ENCODE data around the gene NQO2. TPM values are rescaled to one million over a fixed set of nuclear protein-coding genes. Genes with fewer than 3 reads are reported as not detected.

The NQO2 gene, protein sequence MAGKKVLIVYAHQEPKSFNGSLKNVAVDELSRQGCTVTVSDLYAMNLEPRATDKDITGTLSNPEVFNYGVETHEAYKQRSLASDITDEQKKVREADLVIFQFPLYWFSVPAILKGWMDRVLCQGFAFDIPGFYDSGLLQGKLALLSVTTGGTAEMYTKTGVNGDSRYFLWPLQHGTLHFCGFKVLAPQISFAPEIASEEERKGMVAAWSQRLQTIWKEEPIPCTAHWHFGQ
- total RNA-seq: 10 to 100 TPM; 25.1 to 29.3 TPM

DNA sequence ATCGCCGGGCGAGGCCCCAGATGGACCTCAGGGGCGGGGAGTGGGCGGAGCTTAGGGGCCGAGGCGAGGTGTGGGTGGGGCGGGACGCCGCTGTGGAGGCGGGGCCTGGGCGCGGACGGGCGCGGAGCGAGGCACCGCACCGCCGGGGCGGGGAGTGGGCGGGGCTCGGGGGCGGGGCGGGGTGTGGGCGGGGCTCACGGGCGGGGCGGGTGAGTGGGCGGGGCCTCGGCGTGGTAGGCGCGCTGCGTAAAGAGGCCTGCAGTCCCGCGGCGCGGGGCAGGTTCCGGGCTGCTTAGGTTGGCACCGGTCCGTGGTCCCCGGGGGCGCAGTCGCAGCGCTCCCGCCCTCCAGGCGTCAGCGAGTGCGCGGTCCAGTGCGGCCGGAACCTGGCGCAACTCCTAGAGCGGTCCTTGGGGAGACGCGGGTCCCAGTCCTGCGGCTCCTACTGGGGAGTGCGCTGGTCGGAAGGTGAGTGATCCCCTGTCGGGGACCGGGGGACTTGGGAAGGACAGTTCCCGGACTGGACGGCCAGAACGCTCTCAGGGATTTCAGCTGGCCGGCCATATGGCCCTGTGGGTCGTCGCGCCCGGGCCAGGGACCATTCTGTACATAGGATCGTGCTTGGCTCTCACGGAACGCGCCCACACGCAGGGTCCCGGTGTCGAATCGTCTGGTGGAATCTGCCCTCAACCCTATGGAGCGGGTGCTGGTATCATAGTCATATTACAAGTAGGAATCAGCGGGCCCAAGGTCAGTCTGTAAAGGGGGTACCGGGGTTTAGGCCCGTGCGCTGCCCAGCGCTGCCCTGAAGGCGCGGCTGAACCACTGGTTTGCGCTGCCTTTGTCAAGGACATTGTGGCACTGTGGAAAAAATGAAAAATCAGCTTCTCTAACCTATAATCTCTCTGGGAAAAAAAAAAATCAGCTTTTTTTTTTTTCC is at the start of gene NQO2:
Gene NQO2 (plus strand): TSS at position 277 of the 940 bp plus-strand sequence. CDS start 6,659 bp downstream, outside the sequence.
- Mint-ChIP-seq H3K27ac (peak within 1 kb of the TSS; percentile 87), H3K27me3 (no peaks in the 10 kb centered on the region), H3K9me3 (no peaks in the 10 kb centered on the region), H3K36me3 (ENCODE audit: low read depth) (peaks cover 23% of the 10 kb centered on the region), H3K4me1 (peaks cover 15% of the 10 kb centered on the region), H3K4me3 (peak within 1 kb of the TSS; percentile 91)
- peak; percentile 79 for ATAC-seq (replicated peaks)

DNA sequence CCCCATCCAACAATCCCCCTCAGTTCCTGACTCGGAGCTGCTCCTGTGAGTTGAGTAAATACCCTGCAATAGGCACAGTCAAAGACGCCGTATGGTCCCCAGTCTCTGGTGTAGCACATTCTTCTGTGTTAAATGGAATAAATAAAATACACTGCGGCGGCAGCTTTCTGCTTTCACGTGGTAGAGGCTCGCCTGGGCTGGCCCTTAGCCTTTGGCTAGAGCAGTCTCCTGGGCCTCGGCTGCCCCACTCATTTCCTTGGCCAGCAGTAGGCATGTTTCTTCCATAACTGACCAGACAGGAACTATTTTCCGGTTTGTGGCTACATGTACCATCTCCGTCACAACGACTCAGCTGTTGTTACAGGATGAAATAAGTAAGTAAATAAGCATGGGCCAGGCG is 49.0 kb upstream of the NQO2 start:
- H3K27me3 Mint-ChIP-seq: peaks cover 3% of the 10 kb centered on the region
- no peaks in the 10 kb centered on the region for H3K4me1 Mint-ChIP-seq
- no peaks in the 10 kb centered on the region for H3K9me3 Mint-ChIP-seq
- no peak overlapping the region for H3K27ac Mint-ChIP-seq
- ATAC-seq (replicated peaks): no peak
- H3K4me3 Mint-ChIP-seq: no peak overlapping the region
- no peaks in the 10 kb centered on the region for H3K36me3 Mint-ChIP-seq (ENCODE audit: low read depth)

DNA sequence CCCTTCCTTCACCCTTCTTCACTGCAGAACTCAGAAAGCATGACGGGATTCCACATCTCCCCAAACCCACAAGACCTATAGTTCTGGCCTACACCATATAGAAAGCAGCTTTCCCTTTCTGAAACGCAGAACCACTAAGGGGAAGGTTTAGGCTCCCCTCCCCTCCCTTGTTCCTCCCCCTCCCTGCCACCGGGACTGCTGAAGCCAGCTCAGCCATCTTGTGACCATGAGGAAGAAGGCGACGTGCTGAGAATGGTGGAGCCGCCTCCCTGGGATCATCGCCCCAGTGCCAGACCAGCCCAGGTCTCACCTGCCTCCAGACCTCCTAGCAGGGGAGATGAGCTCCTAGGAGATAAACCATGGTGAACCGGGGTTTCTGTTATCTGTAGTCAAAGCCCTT is 48.0 kb upstream of the NQO2 start:
- Mint-ChIP-seq H3K27ac (peak overlapping the region; percentile 87), H3K9me3 (no peaks in the 10 kb centered on the region), H3K36me3 (ENCODE audit: low read depth) (no peaks in the 10 kb centered on the region), H3K27me3 (peaks cover 3% of the 10 kb centered on the region), H3K4me1 (no peaks in the 10 kb centered on the region), H3K4me3 (peak overlapping the region; percentile 76)
- ATAC-seq (replicated peaks): no peak

DNA sequence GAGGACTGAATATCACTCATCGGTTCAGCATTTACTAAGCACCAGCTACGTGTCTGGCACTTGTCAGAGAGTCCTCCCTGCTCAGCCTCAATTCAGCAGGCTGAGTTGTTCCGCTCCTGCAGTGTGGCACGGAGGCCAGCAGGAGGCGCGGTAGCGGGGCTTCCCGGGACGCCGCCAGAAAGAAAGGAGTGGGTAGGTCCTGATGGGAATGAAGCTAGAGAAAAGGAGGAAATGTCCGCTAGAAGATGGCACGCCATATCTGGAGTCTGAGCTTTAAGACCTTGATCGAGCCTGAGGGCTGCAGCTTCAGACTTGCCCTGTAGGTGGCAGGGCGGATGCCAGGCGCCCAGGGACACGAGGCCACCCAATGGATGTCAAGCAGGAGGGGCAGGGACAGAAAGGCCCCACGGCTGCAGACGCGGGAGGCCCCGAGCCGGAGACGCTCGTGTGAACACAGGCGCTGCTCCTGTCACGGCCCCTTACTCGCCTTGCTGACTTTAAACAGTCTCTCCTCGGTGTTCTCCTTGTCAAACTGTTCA is 47.1 kb upstream of the NQO2 start:
- Mint-ChIP-seq H3K4me1 (no peaks in the 10 kb centered on the region), H3K36me3 (ENCODE audit: low read depth) (no peaks in the 10 kb centered on the region), H3K27ac (peak overlapping the region; percentile 87), H3K4me3 (peak overlapping the region; percentile 76), H3K9me3 (no peaks in the 10 kb centered on the region), H3K27me3 (no peaks in the 10 kb centered on the region)
- ATAC-seq (replicated peaks): peak; percentile 99

DNA sequence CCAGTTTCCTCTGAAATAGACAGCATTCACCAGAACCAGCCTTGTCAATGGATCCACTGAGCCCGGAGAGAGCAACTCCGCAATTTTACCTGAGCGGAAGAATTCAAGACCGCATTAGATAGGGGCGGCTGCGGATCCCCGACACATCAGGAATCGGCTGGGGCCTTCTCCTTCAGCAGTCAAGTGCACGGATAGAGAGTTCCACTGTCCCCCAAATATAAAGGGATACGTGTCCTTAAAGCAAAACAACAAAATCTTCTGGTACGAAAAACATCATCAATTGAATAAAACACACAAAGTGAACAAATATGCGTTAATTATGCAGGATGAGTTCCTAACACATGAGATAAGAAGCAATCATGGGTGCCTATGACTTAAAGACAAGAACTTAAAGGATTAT is 46.6 kb upstream of the NQO2 start:
- Mint-ChIP-seq H3K27ac (peak overlapping the region; percentile 87), H3K36me3 (ENCODE audit: low read depth) (no peaks in the 10 kb centered on the region), H3K27me3 (no peaks in the 10 kb centered on the region), H3K4me1 (no peaks in the 10 kb centered on the region), H3K9me3 (no peaks in the 10 kb centered on the region), H3K4me3 (peak overlapping the region; percentile 76)
- ATAC-seq (replicated peaks): no peak

DNA sequence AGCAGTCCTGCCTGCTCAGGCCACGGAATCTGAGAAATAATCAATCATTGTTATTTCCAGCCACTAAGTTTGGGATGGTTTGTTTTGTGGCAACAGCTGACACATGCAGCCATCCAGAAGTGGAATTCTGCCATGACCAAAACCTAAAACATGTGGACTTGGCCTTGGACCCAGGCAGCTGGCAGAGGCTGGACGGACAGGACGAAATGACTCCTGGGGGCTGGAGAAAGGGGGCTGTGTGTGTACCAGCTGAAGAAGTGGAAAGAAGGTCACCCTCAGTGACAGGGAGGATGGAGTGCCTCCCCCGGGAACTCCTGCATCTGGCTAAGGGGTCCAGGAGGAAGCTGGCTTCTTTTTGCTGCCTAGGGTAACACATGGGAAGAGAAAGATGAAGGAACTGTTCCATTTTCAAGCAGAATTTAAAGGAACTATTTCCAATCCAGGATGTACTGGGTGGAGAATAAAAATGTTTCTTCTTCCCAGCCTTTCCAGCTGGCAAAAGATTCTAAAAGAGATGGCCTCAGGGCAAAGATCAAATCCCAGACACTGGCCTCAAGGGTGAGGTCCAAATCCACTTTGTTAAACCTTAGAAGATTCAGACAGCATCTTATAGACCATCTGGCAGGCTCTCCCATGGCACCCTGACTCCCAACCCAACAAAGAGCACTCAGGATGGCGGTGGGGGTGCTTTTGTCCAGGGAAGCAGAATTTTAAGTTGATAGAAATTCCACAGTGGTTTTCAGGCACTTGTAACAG is 42.6 kb upstream of the NQO2 start:
- Mint-ChIP-seq H3K4me1 (no peaks in the 10 kb centered on the region), H3K27ac (no peak overlapping the region), H3K9me3 (no peaks in the 10 kb centered on the region), H3K27me3 (no peaks in the 10 kb centered on the region), H3K36me3 (ENCODE audit: low read depth) (no peaks in the 10 kb centered on the region), H3K4me3 (no peak overlapping the region)
- no peak for ATAC-seq (replicated peaks)

DNA sequence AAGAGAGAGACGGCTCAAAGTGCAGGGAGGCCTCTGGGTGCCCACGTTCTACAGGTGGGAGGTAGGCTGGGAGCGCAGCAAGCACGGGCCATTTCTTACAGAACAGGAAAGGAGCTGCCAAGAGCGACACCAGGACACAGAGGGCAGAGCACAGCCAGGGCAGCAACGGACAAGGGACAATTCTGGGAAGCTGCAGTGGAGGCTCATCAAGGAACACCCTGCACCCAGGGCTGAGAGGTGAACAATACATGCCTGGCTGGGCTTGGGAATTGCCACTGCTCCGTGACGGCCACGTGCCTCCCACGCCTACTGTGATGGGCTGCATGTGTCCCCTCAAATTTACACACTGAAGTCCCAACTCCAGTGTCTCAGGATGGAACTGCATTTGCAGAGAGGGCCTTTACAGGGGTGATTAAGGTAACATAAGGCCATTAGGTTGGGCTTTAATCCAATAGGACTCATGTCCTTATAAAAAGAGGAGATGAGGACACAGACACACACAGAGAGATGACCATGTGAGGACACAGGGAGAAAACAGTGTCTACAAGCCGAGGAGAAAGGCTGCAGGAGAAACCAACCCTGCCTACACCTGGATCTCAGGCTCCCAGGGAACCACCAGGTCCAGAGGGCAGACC is 41.9 kb upstream of the NQO2 start:
- H3K36me3 Mint-ChIP-seq (ENCODE audit: low read depth): no peaks in the 10 kb centered on the region
- H3K4me3 Mint-ChIP-seq: no peak overlapping the region
- no peaks in the 10 kb centered on the region for H3K9me3 Mint-ChIP-seq
- no peak overlapping the region for H3K27ac Mint-ChIP-seq
- no peaks in the 10 kb centered on the region for H3K4me1 Mint-ChIP-seq
- no peak for ATAC-seq (replicated peaks)
- no peaks in the 10 kb centered on the region for H3K27me3 Mint-ChIP-seq

DNA sequence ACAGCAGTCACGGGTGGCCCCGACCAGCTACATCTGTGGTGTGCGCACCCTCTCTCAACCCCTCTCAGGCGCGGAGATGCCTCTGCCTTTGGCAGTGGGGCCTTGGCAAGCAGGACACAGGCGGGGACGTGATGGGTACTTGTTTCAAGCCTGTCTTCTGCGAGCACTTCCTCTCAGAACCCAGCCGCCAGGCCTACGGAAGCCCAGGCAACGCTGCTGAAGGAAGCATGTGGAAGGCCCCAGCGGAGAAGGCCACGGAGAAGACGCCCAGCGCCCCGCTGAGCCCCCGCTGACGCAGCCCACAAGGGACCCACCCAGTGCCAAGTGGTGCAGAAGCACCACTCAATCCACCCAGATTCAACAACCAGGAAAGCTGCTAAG is 41.4 kb upstream of the NQO2 start:
- Mint-ChIP-seq H3K27me3 (no peaks in the 10 kb centered on the region), H3K27ac (no peak overlapping the region), H3K9me3 (no peaks in the 10 kb centered on the region), H3K36me3 (ENCODE audit: low read depth) (no peaks in the 10 kb centered on the region), H3K4me1 (no peaks in the 10 kb centered on the region), H3K4me3 (no peak overlapping the region)
- no peak for ATAC-seq (replicated peaks)

DNA sequence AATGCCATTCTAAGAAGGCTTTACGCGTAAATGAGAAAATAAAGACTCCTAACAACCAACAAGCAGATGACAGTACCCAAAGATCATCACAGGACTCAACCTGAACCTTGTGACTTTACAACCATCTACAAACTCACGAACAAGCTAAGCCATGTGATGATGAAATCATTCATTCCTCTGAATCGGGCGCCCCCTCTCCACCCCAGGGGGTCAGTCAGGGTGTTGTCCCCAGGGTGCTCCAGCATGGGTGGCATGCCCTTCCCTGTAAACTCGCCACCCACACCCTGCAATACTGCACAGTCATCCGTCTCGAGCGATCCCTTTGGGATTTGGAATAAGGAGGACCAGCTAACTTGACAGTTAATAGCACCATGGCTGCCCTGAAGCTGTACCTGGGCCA is 40.9 kb upstream of the NQO2 start:
- H3K9me3 Mint-ChIP-seq: no peaks in the 10 kb centered on the region
- H3K4me3 Mint-ChIP-seq: no peak overlapping the region

DNA sequence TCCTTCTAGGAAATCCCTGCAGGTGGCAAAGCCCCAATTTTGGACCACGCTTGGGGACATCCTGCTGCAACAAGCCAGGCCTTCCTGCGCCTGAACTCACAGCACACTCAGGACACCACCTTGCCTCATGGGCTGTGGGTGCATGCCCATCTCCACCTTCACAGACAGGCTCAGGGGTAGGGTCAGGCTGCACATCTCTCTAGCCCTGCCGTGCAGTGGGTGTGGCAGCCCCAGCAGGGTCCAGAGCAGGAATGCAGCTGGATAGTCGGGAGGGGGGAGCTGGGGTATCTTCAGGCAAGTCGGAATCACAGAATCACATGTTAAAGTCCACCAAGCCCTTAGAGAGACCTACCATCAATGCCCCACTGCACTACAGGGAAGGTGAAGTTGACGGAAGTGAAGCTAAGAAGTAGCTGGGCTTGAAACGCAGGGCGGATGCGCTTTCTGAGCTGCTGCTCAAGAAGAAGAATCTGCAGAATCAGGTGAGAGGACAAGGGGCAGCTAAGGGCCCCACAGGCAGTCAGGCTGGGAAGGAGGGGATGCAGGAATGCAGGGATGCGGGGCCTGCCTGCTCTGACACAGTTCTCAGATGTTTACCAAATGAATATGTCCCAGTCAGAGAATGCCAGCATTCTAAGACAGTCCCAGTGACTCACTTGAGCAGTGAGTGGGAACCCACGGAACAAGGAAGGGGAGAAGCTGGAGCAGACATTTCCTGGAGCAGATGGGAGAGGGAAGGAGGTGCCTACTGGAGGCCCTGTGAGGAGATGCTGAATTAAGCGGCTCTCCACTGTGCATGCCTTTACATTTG is 39.6 kb upstream of the NQO2 start:
- ATAC-seq (replicated peaks): no peak
- Mint-ChIP-seq H3K27me3 (no peaks in the 10 kb centered on the region), H3K9me3 (no peaks in the 10 kb centered on the region), H3K27ac (no peak overlapping the region), H3K4me1 (no peaks in the 10 kb centered on the region), H3K36me3 (ENCODE audit: low read depth) (no peaks in the 10 kb centered on the region), H3K4me3 (no peak overlapping the region)

More for the DNA sequence above, 40.9 kb upstream of the NQO2 start:
- Mint-ChIP-seq H3K4me1 (no peaks in the 10 kb centered on the region), H3K27ac (no peak overlapping the region), H3K27me3 (no peaks in the 10 kb centered on the region), H3K36me3 (ENCODE audit: low read depth) (no peaks in the 10 kb centered on the region)
- no peak for ATAC-seq (replicated peaks)

DNA sequence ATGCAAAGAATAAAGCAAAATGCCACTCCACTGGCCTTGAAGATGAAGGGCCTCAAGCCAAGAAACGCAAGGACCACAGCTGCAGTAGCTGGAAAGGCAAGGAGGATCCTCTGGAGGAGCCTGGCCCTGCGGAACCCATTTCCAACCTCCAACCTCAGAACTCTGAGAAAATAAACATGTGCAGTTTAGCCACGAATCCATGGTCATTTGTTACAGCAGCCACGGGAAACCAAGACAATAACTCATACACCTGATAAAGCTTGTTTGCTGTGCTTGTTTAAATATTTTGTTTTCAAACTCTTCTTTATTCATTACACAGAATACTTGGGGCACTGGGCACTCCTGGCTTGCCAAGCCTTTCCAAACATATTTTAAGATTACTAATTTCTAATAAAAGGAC is 38.8 kb upstream of the NQO2 start:
- no peaks in the 10 kb centered on the region for H3K27me3 Mint-ChIP-seq
- ATAC-seq (replicated peaks): no peak
- no peaks in the 10 kb centered on the region for H3K36me3 Mint-ChIP-seq (ENCODE audit: low read depth)
- no peak overlapping the region for H3K27ac Mint-ChIP-seq
- no peaks in the 10 kb centered on the region for H3K4me1 Mint-ChIP-seq
- H3K9me3 Mint-ChIP-seq: no peaks in the 10 kb centered on the region
- no peak overlapping the region for H3K4me3 Mint-ChIP-seq

DNA sequence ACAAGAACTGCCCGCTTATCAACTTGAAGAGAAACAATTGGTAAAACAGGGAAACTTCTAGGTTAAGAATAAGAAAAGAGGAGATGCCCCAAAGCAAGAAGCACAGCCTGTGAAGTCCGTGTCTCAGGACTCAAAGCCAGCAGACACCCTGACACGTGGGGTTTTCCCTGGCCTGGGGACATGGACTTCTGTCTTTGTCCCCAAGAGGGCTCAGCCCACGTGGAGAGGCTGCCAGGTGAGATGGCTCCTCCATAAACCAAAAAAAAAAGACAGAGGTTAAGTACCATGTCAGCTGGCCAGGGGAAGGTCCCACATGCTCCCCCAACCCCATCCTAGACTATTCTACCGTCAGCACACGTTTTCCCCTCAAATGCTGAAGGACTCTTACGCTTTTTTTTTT is 38.2 kb upstream of the NQO2 start:
- no peaks in the 10 kb centered on the region for H3K9me3 Mint-ChIP-seq
- no peaks in the 10 kb centered on the region for H3K27me3 Mint-ChIP-seq
- no peak overlapping the region for H3K4me3 Mint-ChIP-seq
- no peaks in the 10 kb centered on the region for H3K36me3 Mint-ChIP-seq (ENCODE audit: low read depth)
- no peak overlapping the region for H3K27ac Mint-ChIP-seq
- ATAC-seq (replicated peaks): no peak
- H3K4me1 Mint-ChIP-seq: no peaks in the 10 kb centered on the region

DNA sequence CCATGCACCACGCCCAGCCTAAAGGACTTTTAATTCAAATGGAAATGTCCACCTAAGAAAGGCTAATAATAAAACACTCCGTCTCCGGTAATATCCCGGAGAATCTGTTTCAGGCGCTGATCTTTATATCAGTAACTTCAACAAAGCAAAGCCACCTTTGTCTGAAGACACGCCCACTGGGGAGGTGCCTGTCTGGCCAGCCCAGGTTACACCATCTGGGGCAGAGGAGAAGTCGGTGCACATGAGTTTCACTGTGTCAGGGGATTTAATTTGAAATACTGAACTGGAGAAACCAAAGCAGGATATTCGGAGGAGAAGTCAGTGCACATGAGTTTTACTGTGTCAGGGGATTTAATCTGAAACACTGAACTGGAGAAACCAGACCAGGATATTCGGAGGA is 37.7 kb upstream of the NQO2 start:
- Mint-ChIP-seq H3K4me3 (no peak overlapping the region), H3K27ac (peak overlapping the region; percentile 32), H3K4me1 (no peaks in the 10 kb centered on the region), H3K27me3 (no peaks in the 10 kb centered on the region), H3K9me3 (no peaks in the 10 kb centered on the region), H3K36me3 (ENCODE audit: low read depth) (no peaks in the 10 kb centered on the region)
- ATAC-seq (replicated peaks): no peak

All from activated T-helper 17 cell treated with anti-CD3 and anti-CD28 coated beads, Interleukin-2, amount 50 U/mL, for 72 hours (primary cell).